Fibroblast of lung (primary cell): Measurements from ENCODE around the gene CAPZB.

Experiments used
- EZH2 ChIP-seq: IDR thresholded peaks from 2 replicates; pipeline ENCODE4 v1.5.1; 2012; ENCODE audit warnings: low read length, control low read depth, mild to moderate bottlenecking; ENCODE audit errors: missing control alignments
- TF ChIP-seq, protein P1 (sequence below), 2 donors: IDR thresholded peaks in 1 of 2; conservative IDR thresholded peaks in 1 of 2; 1 replicate in 1 of 2; 2 replicates in 1 of 2; pipeline ENCODE4 v1.5.1; 2011 to 2012; ENCODE audit warnings: low read length in 2 of 2, control low read depth in 1 of 2, inconsistent platforms in 1 of 2, low read depth in 1 of 2, mild to moderate bottlenecking in 1 of 2

GRCh38 chr1:19365721-19366120 is 119.6 kb downstream of the CAPZB start:
- TF ChIP-seq, protein P1, sequence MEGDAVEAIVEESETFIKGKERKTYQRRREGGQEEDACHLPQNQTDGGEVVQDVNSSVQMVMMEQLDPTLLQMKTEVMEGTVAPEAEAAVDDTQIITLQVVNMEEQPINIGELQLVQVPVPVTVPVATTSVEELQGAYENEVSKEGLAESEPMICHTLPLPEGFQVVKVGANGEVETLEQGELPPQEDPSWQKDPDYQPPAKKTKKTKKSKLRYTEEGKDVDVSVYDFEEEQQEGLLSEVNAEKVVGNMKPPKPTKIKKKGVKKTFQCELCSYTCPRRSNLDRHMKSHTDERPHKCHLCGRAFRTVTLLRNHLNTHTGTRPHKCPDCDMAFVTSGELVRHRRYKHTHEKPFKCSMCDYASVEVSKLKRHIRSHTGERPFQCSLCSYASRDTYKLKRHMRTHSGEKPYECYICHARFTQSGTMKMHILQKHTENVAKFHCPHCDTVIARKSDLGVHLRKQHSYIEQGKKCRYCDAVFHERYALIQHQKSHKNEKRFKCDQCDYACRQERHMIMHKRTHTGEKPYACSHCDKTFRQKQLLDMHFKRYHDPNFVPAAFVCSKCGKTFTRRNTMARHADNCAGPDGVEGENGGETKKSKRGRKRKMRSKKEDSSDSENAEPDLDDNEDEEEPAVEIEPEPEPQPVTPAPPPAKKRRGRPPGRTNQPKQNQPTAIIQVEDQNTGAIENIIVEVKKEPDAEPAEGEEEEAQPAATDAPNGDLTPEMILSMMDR (conservative IDR thresholded peaks at IDR 0.05 in 1 of 2, IDR thresholded peaks at IDR 0.05 in 1 of 2; ENCODE audit: low read depth in 1 of 2, low read length in 2 of 2): no peak
- TF ChIP-seq EZH2: no peak
